AG09319 (cell line): Measurements from ENCODE around the gene ZNF488.
A peak's percentile ranks its signal among the peaks of the same experiment; 100 is the strongest.

Experiments
- DNase-seq: peaks from one replicate; pipeline ENCODE4 v3.0.0-alpha.2; 2010; ENCODE audit warnings: low read depth; ENCODE audit errors: extremely low read depth
- TF ChIP-seq, protein P1 (sequence below): IDR thresholded peaks from 2 replicates; pipeline ENCODE4 v1.5.1; 2011; ENCODE audit warnings: low read depth, mild to moderate bottlenecking, inconsistent platforms, low read length, moderate library complexity

Gene ZNF488

DNA sequence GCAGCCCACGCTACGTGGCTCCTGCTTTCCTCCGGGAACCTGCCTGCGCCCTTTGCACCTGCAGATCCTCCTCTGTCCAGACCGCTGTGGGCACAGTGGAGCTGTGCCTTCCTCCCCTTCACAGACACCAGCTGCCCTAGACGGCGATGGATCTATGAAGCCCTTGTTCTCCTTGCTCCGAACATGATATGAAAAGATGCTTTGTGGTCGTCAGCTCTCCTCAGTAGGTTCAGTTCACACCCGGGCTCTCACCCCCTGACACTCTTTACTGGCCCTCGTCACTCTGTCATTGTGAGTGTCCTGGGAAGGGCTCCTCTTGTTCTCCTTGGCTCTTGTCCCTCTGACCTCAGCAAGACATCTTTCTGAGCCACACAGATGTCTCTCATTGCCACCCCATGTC lies 4.2 kb downstream of the ZNF488 start:
- no peak for DNase-seq
- TF ChIP-seq, protein P1, sequence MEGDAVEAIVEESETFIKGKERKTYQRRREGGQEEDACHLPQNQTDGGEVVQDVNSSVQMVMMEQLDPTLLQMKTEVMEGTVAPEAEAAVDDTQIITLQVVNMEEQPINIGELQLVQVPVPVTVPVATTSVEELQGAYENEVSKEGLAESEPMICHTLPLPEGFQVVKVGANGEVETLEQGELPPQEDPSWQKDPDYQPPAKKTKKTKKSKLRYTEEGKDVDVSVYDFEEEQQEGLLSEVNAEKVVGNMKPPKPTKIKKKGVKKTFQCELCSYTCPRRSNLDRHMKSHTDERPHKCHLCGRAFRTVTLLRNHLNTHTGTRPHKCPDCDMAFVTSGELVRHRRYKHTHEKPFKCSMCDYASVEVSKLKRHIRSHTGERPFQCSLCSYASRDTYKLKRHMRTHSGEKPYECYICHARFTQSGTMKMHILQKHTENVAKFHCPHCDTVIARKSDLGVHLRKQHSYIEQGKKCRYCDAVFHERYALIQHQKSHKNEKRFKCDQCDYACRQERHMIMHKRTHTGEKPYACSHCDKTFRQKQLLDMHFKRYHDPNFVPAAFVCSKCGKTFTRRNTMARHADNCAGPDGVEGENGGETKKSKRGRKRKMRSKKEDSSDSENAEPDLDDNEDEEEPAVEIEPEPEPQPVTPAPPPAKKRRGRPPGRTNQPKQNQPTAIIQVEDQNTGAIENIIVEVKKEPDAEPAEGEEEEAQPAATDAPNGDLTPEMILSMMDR: no peak

DNA sequence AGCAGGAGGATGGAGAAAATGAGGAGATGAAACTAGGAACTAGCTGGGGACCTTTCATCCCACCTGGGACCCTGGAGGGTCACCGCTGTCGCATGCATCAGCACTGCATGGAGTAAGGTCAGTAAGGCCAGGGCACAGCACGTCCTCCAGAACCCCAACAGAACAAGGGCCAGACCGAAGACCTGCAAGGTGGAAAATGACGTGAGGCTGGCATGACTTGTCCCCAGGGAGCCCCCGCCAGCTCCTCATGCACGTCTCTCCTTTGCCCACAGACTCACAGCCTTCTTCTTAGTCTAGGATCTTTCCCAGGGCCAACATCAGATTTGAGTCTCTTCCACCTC lies 4.7 kb downstream of the ZNF488 start:
- TF ChIP-seq, protein P1: no peak
- no peak for DNase-seq

DNA sequence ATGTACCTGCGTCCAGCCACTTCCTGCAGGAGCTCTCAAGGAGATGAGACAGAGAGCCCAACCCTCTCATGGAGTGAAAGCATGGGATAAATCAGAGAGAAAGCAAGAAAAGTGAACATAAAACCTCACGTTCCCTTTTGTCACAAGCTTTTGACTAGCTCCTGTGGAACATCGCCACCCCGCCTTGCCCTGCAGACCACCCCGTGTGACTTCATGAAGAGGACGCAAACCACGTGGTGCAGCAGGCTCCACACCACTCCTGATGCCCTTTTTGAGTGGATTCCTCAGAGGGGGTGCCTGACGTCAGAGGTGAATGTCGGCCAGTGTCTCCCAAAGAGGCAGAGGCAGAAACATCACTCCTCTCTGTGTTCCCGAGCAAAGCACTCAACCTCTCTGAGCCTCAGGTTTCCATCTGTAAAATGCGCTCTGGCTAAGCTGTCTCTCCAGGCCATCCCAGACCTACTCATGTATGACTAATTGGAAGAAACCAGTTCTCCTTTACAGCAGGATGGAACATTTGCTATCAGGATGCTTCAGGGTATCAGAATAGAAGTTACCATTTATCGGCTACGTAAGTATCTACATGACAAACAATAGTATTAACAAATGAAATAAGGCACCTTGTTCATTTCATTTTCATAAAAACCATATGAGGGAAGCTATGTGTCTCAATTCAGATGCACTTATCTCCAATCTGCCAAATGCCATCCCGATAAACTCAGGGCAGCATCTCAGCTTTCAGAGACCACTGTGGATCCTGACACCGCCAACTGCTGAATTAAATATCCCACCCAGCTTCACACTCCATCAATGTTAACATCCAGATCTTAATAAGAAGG lies 5.3 kb downstream of the ZNF488 start:
- TF ChIP-seq, protein P1: no peak

DNA sequence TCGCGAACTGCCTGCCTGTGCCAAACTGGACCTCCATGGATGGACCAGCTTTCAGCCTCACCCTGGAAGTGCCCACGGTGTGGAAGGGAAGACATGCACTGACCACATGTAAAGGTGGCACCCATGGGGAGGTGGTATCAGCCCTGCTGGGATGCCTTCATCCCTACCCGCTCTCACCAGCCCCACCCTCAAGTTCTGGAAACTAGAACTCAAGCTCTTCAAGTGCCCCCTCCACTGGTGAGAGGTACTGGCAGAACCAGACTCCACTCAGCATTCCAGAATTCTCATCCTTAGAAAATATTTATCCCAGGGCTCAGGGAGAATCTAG lies 5.9 kb downstream of the ZNF488 start:
- DNase-seq: no peak
- TF ChIP-seq, protein P1: no peak

More for the DNA sequence above, 5.3 kb downstream of the ZNF488 start:
- DNase-seq: no peak

DNA sequence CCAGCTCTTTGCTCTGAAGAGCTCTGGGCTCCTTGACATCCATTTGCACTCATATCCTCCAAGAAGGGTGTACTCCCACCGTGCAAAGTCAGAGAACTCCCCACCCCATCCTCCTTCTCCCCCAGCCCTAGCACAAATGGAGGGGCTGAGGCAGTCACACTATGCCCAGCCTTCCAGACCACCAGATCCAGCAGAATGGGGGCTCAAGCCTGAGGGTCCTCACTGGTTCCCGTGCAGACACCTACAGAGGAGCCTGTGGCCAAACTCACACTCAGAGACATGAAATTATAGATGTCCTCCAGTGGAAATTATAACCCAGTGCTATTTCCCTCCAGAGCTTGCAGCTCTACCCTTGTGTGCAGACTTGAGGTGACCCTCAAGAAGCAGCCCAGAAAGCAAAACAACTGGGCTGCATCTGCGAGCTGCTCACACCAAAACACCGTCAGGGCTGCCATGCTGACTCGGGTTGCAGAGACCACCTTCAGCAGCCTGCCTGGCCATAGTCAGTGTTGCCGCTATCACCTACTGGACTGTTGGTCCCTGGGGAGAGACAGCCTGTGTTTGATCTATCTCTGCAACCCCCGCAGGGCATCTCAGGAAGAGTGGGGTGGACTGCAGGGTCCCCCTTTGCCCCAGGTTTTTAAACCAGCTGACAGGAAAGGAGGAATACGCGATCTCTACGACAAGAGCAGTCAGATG lies 7.4 kb downstream of the ZNF488 start:
- TF ChIP-seq, protein P1: no peak
- no peak for DNase-seq

DNA sequence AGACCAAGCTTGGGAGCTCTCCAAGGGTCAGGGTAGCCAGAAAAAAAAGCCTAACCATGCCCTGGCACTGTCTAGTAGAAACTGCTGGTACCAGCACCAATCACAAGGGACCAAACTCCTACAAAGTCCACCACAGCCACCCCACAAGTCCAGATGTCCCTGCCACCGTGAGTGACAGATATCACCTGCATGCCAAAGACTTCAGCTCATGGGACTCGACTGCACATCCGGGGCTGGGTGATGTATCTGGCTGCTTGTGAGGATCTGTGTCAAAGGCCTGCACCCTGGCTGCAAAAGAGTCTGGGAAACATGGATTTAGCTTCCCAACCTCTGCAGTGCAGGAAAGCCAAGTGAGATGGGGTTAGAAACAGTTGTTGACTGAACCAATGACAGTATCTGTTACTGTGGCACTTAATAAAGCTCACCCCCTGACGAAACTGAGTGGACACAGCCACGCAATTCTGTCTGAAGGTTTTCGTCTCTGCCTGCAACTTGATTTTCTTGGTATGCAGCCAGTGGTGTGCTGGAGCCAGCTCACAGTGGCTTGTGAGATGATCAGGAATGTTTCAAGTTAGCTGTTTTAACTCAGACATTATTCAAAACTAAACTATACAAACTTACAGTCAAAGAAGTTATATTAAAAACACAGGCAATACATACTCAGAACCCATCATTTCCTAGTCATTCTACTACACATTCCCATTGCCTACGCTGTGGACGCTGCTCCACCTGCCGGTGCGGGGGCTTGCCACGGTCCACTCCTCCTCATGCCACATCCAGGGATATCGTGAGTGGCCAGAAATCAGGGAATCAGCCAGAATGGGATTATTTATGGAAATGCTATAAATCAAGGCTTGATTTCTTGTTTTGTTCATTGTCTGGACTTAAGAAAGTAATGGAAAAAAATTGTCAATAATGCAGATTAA lies 9.2 kb downstream of the ZNF488 start:
- TF ChIP-seq, protein P1: peak; percentile 10; the same call in 1 of the 2 replicates

More for the DNA sequence above, 9.2 kb downstream of the ZNF488 start:
- DNase-seq: peak; percentile 25
